OCI-LY7 (cell line): ENCODE data around the gene PHACTR3.

ENCODE experiments used
- EZH2phosphoT487 ChIP-seq: fragments of 200-600 bp; sonication (generic); IDR thresholded peaks from 2 replicates; pipeline ENCODE4 v1.6.1; 2018; ENCODE audit warnings: low read depth, borderline replicate concordance, mild to moderate bottlenecking, mixed run types, antibody characterized with exemption, low read length, moderate library complexity, mixed read lengths
- TF ChIP-seq, protein P1 (sequence below): fragments of 200-600 bp; sonication (generic); conservative IDR thresholded peaks from 2 replicates; pipeline ENCODE4 v1.5.1; 2014; ENCODE audit warnings: mild to moderate bottlenecking, antibody characterized with exemption, low read length, moderate library complexity, mixed read lengths

DNA sequence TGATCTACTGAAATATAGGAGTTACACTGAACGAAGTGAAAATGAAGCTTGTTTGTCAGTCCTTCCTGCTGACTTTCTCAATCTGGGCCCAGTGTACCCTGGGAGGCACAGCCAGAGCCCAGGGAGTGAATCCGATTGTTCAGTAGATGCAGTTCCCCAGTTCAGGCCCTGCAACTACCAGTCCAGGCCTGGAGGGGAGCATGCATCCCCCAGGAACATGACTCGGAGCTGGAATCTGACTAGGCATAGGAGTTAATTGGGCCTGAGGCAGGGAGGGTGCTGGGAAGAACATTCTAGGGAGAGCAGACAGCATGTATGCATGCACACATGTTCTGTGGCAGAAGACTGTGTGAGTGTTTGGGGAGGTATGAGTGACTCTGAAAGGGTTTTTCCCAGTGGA is 42.1 kb downstream of the PHACTR3 start:
- TF ChIP-seq, protein P1, sequence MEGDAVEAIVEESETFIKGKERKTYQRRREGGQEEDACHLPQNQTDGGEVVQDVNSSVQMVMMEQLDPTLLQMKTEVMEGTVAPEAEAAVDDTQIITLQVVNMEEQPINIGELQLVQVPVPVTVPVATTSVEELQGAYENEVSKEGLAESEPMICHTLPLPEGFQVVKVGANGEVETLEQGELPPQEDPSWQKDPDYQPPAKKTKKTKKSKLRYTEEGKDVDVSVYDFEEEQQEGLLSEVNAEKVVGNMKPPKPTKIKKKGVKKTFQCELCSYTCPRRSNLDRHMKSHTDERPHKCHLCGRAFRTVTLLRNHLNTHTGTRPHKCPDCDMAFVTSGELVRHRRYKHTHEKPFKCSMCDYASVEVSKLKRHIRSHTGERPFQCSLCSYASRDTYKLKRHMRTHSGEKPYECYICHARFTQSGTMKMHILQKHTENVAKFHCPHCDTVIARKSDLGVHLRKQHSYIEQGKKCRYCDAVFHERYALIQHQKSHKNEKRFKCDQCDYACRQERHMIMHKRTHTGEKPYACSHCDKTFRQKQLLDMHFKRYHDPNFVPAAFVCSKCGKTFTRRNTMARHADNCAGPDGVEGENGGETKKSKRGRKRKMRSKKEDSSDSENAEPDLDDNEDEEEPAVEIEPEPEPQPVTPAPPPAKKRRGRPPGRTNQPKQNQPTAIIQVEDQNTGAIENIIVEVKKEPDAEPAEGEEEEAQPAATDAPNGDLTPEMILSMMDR = no peak
- TF ChIP-seq EZH2phosphoT487 = no peak
